Stimulated activated CD4-positive, alpha-beta T cell treated with anti-CD3 and anti-CD28 coated beads, Interleukin-4, amount 100 ng/mL, for 24 hours (primary cell): ENCODE measurements around the gene PTPRE.

Experiments
- DNase-seq: peaks from one replicate; pipeline ENCODE4 v3.0.0-alpha.2; 2020

The PTPRE gene

DNA sequence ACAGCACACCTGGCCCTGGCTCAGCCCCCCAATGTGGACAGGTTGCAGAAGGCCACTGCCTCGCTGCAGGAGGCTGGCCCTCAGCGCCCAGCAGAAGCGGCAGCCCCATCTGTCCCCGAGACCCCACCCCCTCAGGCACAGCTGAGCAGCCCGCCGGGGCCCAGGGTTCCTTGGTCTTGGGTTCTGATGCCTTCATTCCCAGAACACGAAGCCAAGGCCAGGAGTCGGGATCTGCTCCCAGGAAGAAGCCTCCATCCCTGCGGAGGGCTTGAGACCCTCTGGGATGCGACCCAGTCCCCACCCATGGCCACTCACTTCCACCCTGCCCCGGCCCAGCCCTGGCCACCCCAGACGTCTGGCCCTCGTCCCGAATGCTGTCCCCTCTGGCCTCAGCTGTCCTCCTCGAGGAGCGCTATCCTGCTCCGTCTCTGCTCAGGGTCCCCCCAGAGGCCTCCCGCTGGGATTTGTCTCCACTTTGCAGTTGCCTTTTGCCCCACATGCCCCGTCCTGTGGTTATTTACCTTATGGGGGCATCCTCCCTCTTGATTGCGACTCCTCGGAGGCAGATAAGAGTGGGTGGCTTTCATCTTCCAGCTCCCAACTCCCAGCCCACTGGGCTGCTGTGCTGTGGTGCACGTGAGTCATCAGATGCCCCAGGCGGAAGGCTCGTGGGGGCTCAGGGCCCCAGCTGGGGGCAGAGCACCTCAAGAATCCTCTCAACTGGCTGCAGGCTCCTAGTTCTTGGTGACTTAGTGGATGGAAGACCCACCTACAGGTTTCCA is 121.8 kb downstream of the PTPRE start:
- no peak for DNase-seq

DNA sequence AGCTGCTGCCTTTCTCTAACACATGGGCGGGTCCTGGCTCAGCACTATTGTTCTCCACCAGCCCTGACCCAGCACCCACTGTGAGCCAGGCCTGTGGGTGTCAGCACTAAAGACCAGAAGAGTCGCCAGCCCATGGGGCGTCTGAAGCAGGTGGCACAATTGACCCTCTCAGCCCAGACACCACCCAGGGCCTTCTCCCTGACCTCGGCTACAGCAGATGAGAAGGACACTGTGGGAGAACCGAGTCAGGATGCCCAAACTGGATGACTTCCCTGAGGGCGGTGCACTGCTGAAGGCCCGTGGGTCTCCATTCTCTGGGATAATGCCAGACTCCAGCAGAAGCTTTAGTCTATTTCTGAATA is 122.4 kb downstream of the PTPRE start:
- no peak for DNase-seq

- no peak for DNase-seq
Observed at GRCh38 chr10:128029731-128030369, 122.9 kb downstream of the PTPRE start.

GRCh38 chr10:128030498-128031072 is 123.7 kb downstream of the PTPRE start:
- DNase-seq = no peak

DNA sequence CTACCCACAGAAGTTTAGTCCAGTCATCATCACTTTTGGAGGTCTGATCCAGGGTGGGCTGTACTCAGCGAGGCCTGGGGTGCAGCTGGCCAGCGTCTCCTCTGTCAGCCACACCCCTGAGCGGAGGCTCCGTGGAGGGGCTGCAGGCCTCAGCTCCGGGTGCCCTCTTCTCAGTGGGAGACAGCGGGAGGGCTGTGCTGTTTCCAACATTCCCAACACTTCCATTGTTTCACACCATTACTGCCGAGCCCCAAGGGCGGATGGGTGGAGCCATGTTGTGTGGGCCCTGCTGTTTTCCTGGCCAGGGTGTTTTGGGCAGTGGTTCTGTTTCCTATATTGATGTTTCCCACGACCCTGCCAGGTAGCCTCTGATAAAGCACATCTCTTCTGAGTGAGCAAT is 124.3 kb downstream of the PTPRE start:
- DNase-seq = no peak

GRCh38 chr10:128032466-128032865 is 125.6 kb downstream of the PTPRE start:
- no peak for DNase-seq

DNA sequence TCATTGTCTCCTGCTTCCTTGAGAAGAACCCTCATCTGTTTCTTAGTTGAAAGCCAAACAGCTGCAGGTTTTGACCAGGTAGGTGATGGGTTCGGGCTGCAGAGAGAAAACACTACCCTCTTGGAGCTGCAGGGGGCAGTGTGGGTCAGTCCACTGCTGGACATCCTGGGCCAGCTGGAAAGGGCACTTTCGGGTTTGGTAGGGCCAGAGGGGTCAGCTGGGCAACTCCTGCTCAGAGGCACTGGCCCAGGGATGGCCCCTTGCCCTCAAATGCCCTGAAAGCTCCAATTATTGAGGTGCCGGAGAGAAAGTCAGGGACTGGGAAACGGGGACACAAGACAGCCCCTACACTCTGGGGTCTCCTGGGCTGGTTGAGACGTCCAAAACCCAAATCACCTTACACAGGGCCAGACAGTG is 128.7 kb downstream of the PTPRE start:
- peak; percentile 68 for DNase-seq

- no peak for DNase-seq
Observed at GRCh38 chr10:128036011-128036615, 129.2 kb downstream of the PTPRE start.

DNA sequence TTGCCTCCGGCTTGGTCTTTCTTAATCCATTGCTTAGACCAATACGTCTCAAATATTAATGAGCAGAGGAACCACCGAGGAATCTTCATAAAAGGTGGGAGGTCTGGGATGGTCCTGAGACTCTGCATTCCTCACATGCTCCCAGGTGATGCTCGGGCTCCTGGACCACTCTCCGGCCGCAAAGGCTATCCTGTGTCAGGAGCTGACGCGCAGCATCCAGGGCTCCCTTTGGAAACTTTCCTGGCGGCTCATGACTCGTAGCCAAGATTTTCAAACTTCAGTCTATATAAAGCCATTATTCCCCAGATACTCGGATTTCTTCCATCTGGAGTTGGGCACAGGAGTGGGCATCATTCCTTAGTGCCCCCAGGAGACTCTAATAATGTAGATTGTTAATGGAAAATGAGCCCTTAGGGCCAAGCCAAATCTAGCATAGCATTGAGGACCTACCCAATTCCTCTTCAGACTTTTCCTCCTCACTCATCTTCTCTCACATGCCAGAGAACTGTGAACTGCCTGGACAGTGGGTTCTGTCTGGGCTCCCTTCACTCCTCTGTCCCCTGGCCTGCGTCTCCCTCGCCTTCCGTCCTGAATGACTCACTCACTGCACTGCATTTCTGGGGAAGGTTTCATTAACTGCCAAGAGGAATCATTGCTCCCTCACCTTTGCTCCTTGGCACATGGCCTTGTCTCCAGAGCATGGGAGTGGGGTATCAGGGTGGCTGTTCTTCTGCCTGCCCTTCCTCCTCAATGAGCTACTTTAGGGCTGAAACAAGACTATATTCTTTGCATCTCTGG is 130.0 kb downstream of the PTPRE start:
- DNase-seq = no peak

DNA sequence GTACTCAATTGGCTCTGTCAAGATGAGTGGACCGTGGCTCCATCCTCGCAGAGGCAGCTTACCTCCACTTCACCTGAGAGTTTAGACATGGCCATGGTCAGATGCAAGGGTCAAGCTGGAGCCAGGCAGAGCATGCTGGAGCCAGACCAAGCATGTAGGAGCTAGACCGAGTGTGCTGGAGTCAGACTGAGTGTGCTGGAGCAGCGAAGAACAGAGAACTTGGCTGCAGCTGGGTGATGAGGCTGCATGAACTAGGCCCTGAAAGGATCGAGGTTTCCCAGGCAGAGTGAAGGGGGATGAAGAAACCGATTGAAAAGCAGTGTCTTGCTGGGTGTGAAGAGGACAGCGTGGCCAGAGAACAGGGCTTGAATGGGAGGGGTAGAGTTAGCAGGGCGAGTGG is 133.2 kb downstream of the PTPRE start:
- no peak for DNase-seq

- DNase-seq = no peak
Observed at GRCh38 chr10:128040681-128041080, 133.8 kb downstream of the PTPRE start.

DNA sequence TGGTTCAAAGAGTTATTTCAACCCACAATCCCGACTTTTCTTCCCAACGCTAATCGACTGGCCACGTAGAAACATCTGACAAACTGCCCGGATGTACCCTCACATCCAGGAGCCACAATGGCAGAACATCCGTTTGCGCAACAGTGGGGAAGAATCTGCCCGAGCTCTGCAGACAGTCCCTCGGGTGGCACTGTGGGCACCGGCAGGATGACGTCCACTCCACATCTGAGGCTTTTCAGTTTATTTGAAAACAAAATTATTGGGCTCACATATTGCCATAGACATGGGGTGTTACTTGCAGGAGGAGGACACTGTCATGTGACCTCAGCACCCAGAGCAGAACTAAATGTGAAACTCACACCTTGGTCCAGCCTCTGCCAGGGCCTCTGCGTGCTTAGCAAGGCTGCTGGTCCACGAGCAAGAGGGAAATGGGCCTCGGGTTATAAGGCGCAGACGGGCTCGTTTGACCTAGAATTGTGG is 135.3 kb downstream of the PTPRE start:
- no peak for DNase-seq

- DNase-seq = no peak
Observed at GRCh38 chr10:128043259-128044045, 136.5 kb downstream of the PTPRE start.

DNA sequence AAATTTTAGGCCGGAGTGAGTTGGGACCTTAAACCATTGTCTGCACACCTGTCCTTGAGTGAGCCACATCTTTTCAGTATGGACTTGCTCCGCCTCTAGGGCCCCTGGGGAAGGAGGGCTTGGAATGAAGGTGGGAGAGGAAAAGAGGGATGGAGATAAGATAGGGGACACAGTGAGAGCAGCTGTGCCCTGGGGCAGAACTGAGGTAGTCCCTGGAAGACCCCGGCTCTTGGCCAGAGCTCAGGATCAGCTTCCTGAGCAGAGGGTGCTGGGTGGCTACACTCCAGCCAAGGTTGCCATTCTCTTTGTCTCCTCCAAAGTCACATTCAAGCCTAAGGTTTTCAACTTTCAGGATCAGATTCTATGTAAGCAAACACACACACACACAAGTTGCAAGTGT is 137.3 kb downstream of the PTPRE start:
- DNase-seq = no peak

DNA sequence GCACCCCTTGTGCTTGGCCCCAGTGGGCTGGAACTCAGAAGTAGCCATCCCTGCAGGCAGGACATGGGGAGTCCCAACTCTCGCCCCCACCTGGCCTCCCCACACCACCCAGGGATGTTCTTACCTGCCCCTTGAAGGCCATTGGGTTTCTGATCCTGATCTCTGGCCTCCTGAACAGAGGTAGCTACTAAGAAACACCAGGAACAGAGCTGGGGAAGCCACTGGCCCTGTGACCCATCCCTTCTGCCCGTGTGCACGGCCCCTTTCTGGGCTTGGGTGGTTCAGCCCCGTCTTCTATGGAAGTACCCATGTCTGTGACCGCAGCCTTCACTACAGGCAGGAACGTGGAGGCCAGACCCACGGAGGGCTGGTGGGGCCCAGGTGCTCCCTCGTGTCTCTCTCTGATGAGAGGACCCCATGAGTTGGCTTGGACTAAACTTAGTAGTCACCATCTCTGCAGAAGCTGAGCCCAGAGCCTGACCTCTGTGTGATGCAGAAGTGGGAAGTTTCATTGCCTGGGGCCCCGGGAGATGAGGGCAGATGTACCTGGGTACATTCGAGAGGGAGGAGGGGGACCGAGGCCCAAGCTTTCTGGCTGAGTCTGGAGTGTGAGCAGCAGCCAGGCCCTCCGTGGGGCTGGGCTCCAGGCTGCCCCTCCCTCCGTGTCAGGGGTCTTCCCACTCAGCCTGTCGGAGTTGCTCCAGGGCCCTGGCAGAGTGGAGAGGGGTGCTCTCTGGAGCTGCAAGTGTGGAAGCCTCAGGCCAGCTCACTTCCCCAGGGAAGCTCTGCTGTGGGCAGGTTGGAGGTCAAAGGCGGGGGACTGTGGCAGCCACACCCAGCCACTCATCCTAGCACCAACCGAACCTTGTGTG is 138.3 kb downstream of the PTPRE start:
- no peak for DNase-seq

GRCh38 chr10:128045833-128046120 is 138.9 kb downstream of the PTPRE start:
- DNase-seq = no peak

DNA sequence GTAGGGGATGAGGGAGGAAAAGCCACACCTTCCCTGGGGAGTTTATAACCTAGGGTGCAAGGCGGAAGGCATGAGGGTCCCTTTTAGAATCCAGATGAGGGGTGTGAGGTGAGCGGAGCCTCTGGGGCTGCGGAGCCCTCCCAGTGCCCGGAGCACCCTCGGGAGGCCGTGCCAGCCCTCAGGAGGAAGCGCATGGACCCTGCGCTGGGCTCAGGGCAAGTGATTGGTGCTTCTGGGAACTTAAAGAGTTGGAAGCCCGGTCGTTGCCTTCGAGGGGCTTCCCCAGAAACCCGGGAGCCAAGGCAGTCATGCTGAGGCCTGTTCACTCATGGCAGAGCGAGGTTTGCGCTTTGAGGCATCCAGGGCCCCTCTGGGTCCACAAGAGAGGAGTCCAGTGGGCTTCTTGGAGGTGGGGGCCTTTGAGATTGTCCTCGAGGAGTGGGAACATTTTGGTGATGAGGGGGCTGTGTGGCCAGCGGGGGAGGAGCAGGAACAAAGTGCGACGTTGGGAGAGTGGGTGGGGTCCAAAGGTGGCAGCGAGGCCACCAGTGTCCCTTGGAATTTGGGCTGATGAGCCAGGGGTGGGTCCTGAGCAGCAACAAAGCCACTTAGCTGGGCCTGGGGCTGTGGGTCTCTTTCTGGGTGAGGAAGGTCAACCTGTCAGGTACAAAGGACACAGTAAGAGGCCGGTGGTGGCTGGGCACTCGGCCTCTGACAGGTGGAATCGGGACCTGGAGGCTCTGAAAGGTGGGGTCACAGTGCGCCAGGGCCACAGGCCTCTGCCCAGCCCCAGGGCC is 139.5 kb downstream of the PTPRE start:
- DNase-seq = no peak

GRCh38 chr10:128046953-128047290 is 140.0 kb downstream of the PTPRE start:
- DNase-seq = peak; percentile 16

DNA sequence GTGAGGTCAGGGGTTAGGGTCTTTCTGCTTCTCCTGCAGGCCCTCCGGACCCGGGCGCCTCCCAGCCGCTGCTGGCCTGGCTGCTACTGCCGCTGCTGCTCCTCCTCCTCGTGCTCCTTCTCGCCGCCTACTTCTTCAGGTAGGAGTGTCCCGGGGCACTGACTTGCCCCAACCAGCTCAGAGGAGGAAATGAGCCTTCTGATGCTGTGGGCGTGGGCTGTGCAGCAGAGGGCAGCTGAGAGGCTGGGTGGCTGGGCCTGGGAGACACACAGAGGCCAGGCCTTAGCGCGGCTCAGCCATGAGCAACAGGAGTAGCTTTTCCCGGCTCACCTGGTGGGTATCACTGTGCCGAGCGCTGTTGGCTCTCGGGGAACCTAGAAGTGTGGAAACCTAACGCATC is 140.4 kb downstream of the PTPRE start:
- DNase-seq = peak; percentile 85

DNA sequence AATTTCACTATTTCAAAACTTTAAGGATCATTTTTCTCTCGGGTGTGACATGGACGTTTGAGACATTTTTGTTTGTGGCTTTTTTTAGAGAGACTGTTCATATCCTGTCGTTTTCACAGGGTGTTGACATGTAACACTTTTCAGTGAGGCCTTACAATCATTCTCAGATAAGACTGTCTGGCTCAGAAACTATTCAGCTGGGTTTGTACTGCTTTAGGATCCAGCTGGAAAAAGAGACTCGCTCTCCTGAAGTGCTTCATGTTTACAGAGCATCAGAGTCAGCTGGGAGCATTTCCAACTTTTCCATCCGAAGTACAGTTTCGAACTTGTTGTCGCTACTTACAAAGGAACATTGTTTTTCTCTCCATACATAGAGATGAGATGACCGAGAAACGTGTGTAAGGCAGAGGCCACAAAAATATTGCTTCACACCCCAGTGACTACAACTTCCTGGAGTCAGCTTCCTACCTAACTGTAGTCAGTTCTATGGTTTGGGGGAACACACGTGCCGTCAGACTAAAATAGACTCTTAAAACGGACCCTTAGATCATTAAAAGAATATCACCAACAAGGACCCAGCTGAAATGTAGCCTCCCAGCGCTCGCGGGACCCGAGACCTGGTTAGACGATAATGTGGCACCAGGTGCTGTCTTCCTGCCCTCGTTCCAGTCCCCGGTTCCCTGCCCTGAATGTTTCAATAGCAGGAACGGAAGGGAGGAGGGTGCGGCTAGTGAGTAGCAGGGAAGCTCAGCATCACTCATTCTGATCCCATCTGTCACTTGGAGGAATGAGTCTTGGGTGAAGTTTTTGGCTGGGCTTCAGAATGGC is 141.3 kb downstream of the PTPRE start:
- peak; percentile 30 for DNase-seq
